AG10803 (cell line): ENCODE measurements around the gene LYL1.
A peak's percentile ranks its signal among the peaks of the same experiment; 100 is the strongest.
"Not testable (repeated sequence)": the region's sequence is repeated elsewhere in the genome, so short reads cannot be mapped to it uniquely, and the experiment has no call there.

ENCODE experiments used
- DNase-seq: peaks from one replicate; pipeline ENCODE4 v3.0.0; 2010; ENCODE audit warnings: low read depth
- H3K4me3 ChIP-seq: 2 replicates; pipeline ENCODE4 v1.5.1; 2011; ENCODE audit warnings: mild to moderate bottlenecking, low read length, control low read depth
- TF ChIP-seq, protein P1 (sequence below): conservative IDR thresholded peaks from 2 replicates; pipeline ENCODE4 v1.5.1; 2011; ENCODE audit warnings: mild to moderate bottlenecking, low read length, control low read depth, inconsistent platforms

The LYL1 gene

GRCh38 chr19:13102666-13103580 is at the start of gene LYL1:
Gene LYL1 (minus strand): TSS chr19:13102858. CDS start chr19:13101171, 1,687 bp downstream.
- no peak within 1 kb of the TSS; the same call in 1 of the 2 replicates for H3K4me3 ChIP-seq
- TF ChIP-seq, protein P1, sequence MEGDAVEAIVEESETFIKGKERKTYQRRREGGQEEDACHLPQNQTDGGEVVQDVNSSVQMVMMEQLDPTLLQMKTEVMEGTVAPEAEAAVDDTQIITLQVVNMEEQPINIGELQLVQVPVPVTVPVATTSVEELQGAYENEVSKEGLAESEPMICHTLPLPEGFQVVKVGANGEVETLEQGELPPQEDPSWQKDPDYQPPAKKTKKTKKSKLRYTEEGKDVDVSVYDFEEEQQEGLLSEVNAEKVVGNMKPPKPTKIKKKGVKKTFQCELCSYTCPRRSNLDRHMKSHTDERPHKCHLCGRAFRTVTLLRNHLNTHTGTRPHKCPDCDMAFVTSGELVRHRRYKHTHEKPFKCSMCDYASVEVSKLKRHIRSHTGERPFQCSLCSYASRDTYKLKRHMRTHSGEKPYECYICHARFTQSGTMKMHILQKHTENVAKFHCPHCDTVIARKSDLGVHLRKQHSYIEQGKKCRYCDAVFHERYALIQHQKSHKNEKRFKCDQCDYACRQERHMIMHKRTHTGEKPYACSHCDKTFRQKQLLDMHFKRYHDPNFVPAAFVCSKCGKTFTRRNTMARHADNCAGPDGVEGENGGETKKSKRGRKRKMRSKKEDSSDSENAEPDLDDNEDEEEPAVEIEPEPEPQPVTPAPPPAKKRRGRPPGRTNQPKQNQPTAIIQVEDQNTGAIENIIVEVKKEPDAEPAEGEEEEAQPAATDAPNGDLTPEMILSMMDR = no peak; the same call in 1 of the 2 replicates
- no peak for DNase-seq

DNA sequence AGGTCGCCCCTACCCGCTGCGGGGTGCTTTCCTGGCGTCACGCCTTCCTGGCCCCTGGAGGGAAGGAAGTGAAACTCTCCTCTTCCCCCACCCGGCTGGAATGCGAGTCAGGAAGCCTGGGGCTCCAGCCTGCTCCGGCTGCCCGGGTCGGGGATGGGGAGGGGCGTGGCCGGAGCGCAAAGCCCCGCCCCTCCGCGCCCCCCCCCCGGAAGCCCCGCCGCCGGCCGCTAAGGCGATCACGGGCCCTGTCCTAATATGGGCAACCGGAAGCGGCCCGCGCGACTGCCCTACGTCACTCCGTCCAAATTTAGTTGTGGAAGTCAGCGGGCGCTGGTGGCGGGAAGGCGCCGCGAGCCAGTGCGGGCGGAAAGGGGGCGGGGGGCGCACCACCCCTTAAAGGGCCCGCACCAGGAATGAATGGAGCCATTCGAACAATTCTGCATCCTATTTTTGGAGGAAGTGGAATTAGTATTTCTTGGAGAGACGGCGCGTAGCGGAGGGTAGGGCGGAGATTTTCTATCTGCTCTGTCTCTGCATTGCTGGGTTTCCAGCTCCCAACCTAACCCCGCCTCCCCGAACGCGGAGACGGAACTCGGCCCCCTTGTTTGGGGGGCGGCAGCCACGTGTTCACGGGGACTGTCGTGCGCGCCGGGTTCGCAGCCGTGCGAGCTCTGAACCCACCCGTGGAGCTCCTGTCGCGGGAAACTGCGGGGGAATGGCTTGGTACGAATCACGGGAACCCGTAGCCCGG is 49.1 kb upstream of the LYL1 start:
- TF ChIP-seq, protein P1 = peak; percentile 43
- peak overlapping the region; percentile 99 for H3K4me3 ChIP-seq
- DNase-seq = peak; percentile 97

GRCh38 chr19:13150931-13151604 is 48.4 kb upstream of the LYL1 start:
- TF ChIP-seq, protein P1 = no peak
- DNase-seq = no peak
- H3K4me3 ChIP-seq = peak overlapping the region; percentile 99

GRCh38 chr19:13150187-13150930 is 47.7 kb upstream of the LYL1 start, which contains the start of the genes IER2 and STX10:
Gene IER2 (plus strand): TSS chr19:13150411. CDS start chr19:13153187, 2,776 bp downstream.
Gene STX10 (minus strand): TSS chr19:13150375. CDS start chr19:13150173, 202 bp downstream.
- DNase-seq = peak; percentile 96
- TF ChIP-seq, protein P1 = peak; percentile 62

DNA sequence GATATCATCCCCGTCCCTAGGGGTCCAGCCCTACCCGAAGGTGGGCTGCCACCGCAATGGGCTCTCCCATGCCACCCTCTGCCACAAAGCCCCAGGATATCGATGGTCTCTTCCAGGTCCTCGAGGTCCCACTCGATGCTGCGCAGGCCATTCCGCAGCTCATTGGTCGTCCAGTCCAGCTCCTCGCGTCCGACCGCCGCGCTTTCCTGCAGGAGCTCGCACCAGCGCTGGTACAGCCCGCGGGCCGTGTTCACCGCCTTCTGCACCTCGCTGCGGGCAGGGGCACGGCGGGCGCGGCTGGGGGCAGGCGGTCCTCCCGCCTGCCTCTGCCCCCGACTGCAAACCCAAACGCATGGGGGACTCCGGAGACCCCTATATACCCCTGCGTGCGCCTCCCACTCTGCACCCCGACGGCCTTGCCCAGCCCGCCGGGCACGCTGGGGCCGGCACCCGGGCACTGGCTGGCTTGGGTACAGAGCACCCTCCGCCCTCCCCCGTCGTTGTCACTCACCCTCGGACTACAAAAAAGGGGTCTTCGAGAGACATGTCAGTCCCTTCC is 47.0 kb upstream of the LYL1 start:
- H3K4me3 ChIP-seq = peak overlapping the region; percentile 99
- peak; percentile 34 for DNase-seq
- TF ChIP-seq, protein P1 = no peak

More at GRCh38 chr19:13150187-13150930, 47.7 kb upstream of the LYL1 start, which contains the start of the genes IER2 and STX10:
- H3K4me3 ChIP-seq = peak within 1 kb of the TSS; percentile 99

- peak overlapping the region; percentile 99 for H3K4me3 ChIP-seq
- not testable (repeated sequence) for DNase-seq
These were observed 46.5 kb upstream of the LYL1 start for GRCh38 chr19:13149173-13149627.
